HUDEP-2 (cell line): ENCODE measurements around the gene SFXN5.

Experiments
- DNase-seq, 76 experiments: peaks; one replicate each; lab custom pipeline; 2025; ENCODE audit not compliant: unreplicated experiment in 76 of 76; lab: John Stamatoyannopoulos, UW

Gene SFXN5

DNA sequence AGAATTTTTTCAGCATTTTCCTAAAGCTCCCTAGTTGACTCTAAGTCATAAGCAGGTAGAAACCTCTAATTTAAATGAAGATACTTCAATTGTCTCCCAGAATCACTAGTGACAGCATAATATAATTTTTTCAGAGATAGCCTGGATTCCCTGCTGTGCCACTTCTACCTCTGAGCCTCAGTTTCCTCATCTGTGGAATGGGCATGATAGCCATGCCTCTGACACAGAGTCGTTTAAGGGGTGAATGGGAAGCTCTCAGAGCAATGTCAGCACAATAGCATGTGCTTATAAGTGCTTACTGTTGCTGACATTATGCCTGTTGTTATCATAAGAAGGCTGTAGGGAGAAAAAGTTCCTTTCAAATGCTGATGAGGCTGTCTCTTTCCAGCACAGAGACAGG is 48.0 kb downstream of the SFXN5 start:
- no peak for DNase-seq

DNA sequence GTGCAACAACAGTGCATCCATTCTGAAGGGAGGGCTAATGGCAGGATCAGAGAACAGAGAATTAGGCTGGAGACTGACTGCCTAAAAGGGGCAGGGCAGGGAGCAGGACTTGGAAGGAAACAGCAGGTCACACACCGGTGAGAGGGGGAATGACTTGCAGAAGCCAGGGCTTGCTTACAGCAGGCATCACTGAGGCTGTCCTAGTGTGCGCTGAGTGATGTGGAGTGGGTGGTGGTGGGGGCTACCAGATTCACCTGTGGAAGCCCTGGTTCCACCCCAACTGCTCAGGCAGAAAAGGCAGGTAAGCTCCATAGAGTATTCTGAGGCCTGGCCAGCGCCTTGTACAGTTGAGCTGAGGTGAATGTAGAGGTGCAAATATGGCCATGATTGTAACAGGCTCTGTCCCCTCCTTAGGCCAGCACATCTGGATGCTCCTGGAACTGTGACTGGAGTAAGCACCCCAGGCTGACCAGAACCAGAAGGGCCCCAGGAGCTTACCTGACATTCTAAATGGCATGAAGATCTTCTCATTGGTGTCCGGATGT is 49.4 kb downstream of the SFXN5 start:
- DNase-seq: no peak

DNA sequence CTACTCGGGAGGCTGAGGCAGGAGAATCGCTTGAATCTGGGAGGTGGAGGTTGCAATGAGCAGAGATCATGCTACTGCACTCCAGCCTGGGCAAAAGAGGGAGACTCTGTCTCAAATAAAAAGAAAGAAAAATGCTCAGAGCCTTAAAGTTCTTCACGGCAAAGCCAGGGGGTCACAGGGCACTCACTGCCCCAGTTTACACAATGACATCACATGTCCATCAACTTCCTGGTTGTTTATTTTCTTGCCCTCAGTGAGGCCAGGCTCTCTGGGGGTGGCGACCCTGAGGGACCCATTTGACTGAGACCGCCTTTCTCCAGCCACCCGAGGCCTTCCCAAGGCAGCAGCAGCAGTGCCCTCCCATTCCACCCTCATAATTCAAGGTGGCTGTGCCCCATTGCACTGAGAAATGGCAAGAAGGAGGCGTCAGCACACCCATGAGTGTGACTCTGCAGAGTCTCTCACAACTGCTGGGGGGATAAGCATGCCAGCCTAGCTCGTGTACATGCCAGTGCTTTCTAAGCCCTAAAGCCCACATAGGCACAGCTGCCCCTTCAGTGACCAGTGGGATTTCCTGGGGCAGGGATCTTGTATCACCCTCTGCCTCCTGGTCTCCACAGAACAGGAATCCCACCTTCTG is 50.0 kb downstream of the SFXN5 start:
- DNase-seq: no peak

DNA sequence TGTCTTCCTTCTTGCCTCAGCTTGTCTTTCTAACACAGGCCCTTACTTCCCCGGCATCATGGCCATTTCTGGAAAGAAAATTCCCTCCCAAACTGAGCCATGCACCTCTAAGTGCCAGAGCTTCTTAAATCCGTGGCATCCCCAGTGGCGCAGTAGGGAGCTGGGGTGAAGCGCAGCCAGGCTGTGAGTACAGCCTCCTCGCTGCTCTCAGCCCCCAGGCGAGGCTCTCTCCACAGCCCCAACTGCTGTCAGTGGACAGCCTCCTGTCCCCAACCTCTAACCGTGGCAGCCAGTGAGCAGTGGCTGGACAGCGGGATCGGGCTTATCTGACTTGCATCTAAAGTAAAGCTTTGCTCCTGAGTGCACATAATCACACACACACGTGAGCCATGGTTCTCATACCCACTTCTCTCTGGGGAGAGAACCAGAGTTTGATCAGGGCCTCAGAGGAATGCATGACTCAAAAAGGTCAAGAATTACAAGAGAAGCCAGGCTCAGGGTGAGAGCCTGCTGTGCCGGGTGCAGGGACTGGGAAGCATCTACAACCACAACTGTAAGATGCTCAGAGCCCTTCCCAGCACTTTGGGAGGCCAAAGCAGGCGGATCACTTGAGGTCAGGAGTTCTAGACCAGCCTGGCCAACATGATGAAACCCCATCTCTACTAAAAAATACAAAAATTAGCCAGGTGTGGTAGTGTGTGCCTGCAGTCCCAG is 50.7 kb downstream of the SFXN5 start:
- no peak for DNase-seq

DNA sequence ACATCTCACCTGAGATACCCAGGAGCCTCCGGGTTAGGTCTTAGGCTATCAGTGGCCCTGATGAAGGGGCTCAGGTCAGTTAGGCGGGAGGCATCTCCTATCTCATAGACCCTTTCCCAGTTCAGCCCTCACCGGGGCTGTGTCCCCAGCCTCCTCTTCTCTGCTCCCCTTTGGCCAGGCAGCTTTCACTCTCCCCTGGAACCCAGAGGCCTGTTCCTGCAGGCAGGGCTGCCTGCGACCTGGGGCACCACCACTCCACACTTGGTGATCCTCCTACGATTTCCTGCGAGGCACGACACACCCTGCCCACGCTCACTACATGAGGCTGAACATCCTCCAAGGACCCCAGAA is 51.2 kb downstream of the SFXN5 start:
- DNase-seq: no peak

DNA sequence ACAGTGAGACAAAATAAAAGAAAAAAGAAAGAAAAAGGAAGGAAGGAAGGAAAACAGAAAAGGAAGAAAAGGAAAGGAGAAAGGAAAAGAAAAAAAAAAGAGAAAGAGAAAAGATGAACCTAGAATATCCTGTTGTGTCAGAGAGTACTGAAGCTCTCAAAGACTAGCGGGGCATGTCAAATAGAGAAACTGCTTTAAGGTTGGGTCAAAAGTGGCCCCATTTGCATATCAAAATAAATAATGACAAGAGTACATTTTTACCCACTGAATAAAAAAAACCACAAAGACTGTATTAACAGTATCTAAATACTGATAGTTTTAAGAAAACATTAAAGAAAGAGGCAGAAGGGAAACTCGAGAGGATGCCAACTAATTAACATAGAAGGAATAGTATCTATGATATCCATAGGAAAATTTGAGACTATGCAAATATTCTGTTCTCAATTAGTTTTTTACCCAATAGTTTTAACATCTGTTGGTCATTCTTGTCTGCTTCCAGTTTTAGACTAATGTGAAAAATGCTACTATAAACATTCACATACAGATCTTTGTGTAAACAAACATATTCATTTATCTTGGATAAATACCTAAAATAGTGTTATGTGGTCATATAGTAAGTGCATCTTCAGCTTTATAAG is 53.2 kb downstream of the SFXN5 start:
- DNase-seq: no peak

DNA sequence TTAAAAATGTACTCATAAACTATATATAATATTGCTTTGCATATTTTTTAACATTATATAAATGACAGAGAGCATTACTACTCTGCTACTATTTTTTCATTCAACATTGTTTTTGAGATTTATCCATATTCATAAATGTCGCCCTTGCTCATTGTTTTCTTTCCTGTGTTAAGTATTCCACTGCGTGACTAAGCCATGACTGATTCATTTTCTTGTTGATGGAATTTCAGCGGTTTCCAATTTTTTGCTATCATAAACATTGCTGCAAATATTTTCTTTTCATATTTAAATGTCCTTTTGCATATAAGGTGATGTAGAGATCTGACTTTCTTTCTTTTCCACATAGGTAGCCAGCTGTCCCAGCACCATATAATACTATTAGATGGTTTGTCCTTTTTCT is 57.6 kb downstream of the SFXN5 start:
- DNase-seq: no peak

DNA sequence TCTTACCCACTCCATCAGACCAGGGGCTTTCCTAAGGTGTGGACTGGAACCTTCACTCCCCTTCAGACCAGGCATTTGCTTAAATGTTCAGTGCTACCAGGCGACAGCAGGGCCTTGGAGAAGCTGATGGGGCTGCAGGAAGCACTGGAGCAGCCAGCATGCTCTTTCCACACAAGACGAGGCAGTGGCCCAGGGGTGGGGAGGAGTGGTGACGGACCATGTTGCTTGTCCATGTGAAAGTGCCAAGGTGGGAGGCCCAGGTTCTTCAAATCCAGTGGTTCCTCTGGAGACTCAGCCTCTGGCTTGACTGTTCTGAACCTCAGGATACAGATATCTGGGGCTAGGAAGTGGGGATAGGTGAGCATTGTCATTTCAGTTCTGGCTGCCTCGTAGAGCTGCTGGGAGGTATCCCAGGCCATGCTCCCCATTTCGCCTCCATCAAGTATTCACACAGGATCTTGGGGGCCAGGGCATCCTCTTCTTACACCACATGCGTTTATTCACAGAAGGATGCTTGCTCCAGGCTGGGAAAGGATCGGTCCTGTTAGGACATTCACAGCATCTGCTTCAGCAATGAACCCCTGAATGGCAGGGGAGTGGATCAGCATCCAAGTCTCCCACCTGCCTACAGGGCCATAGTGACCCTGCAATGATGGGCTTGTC is 62.2 kb downstream of the SFXN5 start:
- DNase-seq: no peak

DNA sequence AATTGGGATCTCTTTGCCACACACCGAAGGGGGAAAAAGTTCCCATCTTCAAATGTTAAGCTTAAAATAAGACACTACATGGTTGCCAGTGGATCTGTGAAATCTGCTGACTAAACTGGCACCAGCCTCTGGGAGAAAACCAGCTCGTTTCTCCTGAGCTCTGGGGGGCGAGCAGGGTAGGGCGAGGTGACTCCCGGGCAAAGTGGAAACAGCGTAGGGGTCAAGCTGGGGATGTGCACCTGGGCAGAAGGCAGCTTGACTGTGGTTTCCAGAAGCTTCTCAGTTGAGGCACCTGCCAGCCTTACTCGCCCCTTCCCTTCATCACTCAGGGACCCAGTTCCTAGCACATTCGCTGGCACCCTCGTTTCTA is 62.8 kb downstream of the SFXN5 start:
- DNase-seq: no peak

DNA sequence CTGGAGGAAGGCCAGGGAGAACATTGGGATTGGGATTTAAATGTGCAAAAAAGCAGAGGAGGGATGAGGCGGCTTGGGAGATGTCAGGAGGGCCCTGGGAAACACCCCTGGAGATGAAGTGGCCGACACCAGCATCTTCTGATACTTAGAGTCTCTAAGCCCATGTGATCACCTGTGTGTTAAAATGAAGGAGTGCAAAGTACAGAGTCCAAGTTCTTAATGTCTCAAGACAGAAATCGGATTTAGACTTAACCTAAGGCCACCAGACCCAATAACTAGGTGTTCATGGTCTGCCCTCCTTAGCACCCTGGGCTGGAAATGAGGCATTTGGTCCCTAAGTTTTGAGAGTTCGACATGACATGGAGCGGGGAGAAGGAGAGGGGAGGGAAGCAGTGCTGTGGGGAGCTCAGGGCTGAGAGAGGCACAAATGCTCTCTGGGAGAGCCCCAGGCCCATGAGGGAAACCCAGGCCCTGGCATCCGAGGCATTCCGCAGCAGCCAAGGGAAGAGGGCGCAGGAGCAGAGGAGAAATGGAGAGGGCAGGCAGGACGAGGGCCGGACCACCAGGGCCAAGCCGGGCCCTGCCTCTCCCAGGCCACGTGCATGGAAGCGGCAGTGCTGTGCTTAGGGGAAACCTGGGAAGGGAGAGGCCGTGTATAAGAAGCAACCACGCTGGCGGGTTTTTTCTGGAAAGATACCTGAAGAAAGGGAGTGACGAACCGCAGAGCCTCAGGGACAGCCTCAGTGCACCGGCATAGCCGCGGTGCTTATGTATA is 63.3 kb downstream of the SFXN5 start:
- DNase-seq: no peak

DNA sequence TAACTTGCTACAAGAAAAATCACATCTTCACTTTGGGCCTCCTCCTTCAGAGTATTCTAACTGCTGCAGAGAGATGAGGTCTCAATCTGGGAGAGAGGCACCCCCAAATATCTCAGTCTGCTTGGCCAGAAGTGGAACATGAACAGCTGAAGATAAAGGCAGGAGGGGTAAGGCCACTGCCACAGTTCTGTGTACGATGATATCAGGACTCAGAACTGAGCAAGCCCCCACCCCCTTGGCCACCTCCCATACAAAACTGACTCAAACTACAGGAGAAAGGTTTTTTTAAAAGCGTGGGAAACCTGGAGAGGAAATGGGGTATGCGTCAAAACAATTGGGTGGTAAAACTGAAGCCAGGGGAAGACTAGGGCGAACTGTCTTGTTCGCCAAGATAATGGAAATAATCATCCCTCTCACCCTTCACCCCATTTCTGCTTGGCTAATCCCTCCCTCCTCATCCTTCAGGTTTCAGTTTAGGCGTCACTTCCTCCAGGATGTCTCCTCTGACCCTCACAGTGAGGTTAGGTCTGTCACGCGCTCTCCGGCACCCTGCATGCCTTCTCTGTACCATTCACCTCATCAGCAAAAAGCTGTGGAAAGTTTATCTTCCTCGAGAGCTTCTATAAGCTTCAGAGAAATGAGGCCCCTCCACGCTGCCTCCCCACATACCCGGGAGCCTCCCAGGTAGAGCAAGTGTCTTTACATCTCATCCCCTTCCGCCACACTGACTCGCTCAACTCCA is 64.4 kb downstream of the SFXN5 start:
- no peak for DNase-seq

DNA sequence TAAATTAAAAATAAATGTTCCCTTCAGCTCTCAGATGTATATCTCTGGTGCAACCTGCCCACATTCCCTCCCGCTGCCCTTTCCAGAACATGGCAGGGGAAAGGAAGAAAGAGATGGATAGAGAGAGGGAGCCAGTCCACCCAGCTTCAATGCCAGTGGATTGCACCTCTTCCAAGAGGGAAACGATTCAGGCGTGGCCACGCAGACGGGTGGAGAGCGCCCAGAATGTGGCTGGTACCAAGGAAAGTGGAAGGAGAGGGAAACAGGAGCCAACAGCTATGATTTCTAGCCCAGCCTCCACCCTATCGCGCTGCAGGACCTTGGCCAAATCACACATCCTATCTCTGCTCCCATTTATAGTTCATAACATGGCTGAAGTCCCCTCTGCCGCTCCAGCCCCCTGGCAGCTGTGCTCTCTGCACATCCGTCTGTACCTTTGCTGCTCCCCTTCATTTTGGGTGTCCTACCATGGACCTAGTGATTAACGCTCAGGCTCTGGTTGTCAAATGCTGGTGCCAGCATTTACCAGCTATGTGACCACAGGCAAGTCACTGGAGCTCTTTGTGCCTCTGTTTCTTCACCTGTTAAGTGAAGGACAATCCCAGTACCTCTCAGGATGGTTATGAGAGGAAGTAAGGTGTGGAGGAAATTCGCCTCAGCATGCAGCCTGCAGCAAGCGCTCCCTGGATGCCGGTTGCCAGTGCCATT is 66.5 kb downstream of the SFXN5 start:
- no peak for DNase-seq

DNA sequence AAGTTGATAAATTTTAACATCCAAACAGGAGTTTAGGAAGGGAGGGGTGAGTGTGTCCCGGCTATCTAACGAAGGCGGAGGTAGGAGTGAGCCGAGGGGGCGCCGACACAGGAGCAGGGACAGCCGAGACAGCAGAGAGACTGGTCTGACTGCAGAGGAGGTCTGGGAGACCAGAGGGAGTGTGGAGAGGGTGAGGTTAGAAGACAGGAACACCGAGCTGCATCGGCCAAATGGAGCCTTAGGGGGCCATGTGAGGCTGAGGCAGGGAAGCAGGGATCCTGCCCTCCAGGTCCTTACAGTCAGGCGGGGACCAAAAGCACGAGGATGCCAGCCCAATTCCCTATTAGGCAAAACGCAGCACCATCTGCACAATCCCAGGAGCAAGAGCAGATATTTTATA is 67.0 kb downstream of the SFXN5 start:
- DNase-seq: no peak

DNA sequence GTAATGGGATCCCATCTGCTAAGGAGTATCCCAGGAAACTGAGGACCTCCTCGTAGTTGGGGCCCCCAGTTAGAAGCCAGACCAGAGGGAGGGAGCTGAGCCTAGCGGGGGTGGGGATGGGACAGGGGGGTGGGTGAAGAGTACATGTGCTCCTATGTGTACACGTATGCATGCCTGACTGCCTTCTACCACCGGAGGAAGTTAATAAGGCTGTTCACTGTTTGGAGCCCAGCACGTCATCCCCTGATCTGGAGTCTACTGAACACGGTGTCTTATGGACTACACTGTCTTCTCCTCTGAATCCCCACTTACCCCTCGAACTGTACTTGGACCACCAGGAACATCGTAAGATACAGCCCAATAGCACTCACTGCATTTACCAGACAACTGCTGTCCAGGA is 68.5 kb downstream of the SFXN5 start:
- no peak for DNase-seq

DNA sequence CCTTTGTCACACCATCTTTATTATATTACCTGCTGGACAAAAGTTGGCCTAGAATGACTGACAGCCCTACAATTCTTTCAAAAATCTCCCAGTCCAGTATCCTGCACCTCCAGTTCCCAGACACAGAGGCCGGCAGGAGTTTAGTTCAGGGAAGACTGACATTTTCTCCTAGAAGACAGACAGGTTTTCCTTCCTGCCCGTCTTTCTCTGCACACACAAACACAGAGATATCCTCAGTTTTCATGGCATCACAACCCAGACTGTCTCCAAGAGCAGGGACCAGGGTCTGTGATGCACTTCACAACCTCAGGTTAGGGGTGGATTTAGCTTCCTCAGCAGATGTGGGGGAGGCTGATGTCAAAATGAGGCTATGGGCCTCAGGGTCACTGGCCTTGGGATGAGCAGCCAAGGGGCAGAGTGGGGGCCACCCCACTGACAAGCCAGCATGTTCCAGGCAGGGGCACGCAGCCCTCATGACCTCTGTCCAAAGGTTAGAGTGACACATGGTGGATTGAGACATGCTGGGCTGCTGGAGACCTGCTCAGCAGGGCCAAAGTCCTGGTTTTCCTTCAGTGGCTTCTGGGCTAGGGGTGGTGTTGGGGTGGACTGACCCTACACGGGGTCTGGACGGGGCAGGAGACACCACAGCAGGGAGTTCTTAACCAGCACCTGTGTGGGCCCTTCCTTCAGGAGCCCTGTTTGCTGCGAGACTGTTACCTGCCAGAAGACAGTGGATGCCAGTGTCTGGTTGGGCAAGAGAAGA is 70.5 kb downstream of the SFXN5 start:
- DNase-seq: no peak

DNA sequence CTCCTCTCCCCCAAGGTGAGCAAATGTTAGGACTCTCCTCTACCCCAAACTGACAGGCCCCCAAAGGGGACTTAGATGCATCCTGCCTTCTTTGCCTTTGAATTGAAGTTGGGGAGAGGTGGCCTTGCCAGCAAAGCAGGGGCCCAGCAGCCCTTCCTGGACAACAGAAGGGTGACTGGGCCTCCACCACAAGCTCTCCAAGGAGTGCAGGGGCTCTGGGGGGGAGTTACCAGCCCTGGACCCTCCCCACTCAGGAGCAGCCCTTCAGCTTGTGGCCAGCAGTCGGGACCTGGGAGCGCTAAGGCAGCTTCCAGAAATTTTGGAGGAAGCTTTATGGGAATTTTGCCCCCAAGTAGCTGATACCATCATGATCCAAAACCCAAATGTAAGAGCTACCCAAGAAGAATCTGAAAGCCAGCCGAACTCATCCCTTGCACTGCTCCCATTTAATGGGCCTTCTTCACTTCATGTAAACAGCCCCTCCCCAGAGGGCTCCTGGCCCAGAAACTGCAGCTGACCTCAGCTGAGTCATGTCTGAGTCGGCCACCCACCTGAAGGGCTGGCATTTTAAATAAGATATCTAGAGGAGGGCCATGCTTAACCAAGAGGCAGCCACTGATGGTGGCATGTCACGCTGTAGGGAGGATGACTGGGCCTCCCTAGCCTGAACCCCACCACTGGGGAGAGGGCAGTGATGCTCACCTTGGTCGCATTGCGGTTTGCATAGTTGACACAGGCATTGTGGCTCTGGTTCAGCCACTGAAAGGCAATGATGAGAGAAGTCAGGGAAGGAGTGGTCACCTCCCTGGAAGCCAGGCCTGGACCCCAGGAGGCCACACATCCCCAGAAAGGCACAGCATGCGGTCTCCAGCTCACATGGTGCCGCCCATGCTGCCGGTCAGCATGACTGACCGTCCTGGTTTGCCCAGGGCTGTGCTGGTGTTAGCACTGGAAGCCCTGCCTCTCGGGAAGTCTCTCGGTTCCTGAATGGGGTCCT is 71.5 kb downstream of the SFXN5 start:
- DNase-seq: no peak

DNA sequence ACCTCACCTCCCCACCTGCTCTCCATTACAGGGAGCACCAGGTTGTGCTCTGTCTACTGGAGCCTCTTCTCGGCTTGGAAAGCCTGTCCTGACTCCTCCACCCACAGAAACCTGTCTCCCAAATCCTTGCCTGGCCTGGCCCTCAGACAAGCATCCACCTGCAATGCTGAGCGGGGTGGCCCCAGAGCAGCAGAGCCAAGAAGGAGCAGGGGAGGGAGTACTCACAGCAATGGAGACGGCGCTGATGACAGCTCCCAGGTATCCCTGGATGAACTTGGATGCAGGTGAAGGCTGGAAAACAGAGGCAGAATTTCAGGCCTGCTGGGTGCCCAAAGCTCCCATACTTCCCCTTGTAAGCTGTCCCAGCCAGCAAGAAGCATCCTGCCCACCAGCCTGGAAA is 72.8 kb downstream of the SFXN5 start:
- no peak for DNase-seq

DNA sequence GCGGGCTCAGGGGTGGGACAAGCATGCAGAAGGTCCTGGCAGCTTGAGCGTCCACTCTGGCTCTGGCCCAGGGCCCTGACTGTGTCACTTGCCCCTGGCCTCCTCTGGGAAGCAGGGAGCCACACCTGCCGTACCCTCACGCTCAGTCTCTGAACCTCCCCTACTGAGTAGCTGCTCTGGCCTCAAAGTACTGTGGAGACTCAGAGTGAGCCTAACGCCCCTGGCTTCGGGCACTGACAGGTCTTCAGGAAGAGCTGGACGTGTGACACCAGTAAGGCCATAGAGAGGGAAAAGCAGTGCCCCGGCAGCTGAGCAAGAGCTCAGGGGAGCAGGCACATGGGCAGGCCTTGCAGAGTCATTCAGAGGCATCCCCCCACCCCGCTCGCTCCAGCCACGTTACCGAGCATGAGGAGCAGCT is 73.3 kb downstream of the SFXN5 start:
- DNase-seq: no peak
